ENCODE results near the gene MYO1D.

Gene MYO1D

GRCh38 chr17:32568705-32569104 is 308.2 kb downstream of the MYO1D start:
- DNase-seq (ENCODE audit: low read depth) = no peak

GRCh38 chr17:32567511-32567910 is 309.4 kb downstream of the MYO1D start:
- DNase-seq (ENCODE audit: low read depth) = no peak

GRCh38 chr17:32567086-32567485 is 309.8 kb downstream of the MYO1D start:
- no peak for DNase-seq (ENCODE audit: low read depth)

GRCh38 chr17:32566303-32566702 is 310.6 kb downstream of the MYO1D start:
- no peak for DNase-seq (ENCODE audit: low read depth)

- no peak for DNase-seq (ENCODE audit: low read depth)
Observed at GRCh38 chr17:32565401-32565800, 311.5 kb downstream of the MYO1D start.

GRCh38 chr17:32564325-32564724 is 312.6 kb downstream of the MYO1D start:
- no peak for DNase-seq (ENCODE audit: low read depth)

GRCh38 chr17:32563583-32563982 is 313.3 kb downstream of the MYO1D start:
- DNase-seq (ENCODE audit: low read depth) = no peak

GRCh38 chr17:32558997-32559650 is 317.8 kb downstream of the MYO1D start:
- no peak for DNase-seq (ENCODE audit: low read depth)

GRCh38 chr17:32558326-32558955 is 318.5 kb downstream of the MYO1D start:
- DNase-seq (ENCODE audit: low read depth) = no peak

- DNase-seq (ENCODE audit: low read depth) = no peak
Observed at GRCh38 chr17:32555611-32556310, 321.2 kb downstream of the MYO1D start.

- no peak for DNase-seq (ENCODE audit: low read depth)
Observed at GRCh38 chr17:32553168-32553567, 323.8 kb downstream of the MYO1D start.

GRCh38 chr17:32552280-32552679 is 324.6 kb downstream of the MYO1D start:
- no peak for DNase-seq (ENCODE audit: low read depth)

GRCh38 chr17:32551186-32551955 is 325.6 kb downstream of the MYO1D start:
- no peak for DNase-seq (ENCODE audit: low read depth)

- no peak for DNase-seq (ENCODE audit: low read depth)
Observed at GRCh38 chr17:32549559-32549958, 327.4 kb downstream of the MYO1D start.

GRCh38 chr17:32546031-32546444 is 330.9 kb downstream of the MYO1D start:
- DNase-seq (ENCODE audit: low read depth) = no peak

GRCh38 chr17:32542186-32542585 is 334.7 kb downstream of the MYO1D start:
- no peak for DNase-seq (ENCODE audit: low read depth)

GRCh38 chr17:32541640-32542039 is 335.3 kb downstream of the MYO1D start:
- no peak for DNase-seq (ENCODE audit: low read depth)

- DNase-seq (ENCODE audit: low read depth) = no peak
Observed at GRCh38 chr17:32536736-32537643, 339.9 kb downstream of the MYO1D start.

- no peak for DNase-seq (ENCODE audit: low read depth)
Observed at GRCh38 chr17:32533296-32533695, 343.6 kb downstream of the MYO1D start.

- no peak for DNase-seq (ENCODE audit: low read depth)
Observed at GRCh38 chr17:32529604-32530003, 347.3 kb downstream of the MYO1D start.

- no peak for DNase-seq (ENCODE audit: low read depth)
Observed at GRCh38 chr17:32528825-32529224, 348.1 kb downstream of the MYO1D start.

- DNase-seq (ENCODE audit: low read depth) = no peak
Observed at GRCh38 chr17:32527146-32527545, 349.8 kb downstream of the MYO1D start.
